ENCODE data around the gene PANX3. TPM values are rescaled to one million over a fixed set of nuclear protein-coding genes. Genes with fewer than 3 reads are reported as not detected.
A peak's percentile ranks its signal among the peaks of the same experiment; 100 is the strongest.

PANX3 gene
- total RNA-seq, 2 donors from 2014 or later: not detected

DNA sequence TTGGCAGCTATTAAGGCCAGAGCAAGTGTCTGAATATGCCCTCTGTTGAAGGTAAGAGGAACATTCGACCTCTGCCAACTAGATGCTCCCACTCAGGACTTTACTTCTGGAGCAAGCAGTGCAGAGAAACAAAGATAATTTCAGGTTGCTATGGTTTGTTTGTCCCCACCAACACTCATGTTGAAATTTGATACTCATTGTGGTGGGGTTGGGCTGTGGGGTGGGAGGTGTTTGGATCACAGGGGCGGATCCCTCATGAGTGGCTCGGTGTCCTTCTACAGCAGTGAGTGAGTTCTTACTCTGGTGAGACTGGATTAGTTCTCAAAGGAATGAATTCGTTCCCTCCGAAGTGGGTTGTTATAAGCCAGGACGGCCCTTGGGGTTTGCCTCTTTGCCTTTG, 29.4 kb upstream of the PANX3 start:
- Histone ChIP-seq H3K9me3 (no peaks in the 10 kb centered on the region), H3K36me3 (no peaks in the 10 kb centered on the region), H3K27me3 (no peaks in the 10 kb centered on the region), H3K4me3 (no peak overlapping the region), H3K4me1 (peaks cover 0 to 6% of the 10 kb centered on the region in 2 donors), H3K27ac (no peak overlapping the region)
- TF ChIP-seq, protein P1, sequence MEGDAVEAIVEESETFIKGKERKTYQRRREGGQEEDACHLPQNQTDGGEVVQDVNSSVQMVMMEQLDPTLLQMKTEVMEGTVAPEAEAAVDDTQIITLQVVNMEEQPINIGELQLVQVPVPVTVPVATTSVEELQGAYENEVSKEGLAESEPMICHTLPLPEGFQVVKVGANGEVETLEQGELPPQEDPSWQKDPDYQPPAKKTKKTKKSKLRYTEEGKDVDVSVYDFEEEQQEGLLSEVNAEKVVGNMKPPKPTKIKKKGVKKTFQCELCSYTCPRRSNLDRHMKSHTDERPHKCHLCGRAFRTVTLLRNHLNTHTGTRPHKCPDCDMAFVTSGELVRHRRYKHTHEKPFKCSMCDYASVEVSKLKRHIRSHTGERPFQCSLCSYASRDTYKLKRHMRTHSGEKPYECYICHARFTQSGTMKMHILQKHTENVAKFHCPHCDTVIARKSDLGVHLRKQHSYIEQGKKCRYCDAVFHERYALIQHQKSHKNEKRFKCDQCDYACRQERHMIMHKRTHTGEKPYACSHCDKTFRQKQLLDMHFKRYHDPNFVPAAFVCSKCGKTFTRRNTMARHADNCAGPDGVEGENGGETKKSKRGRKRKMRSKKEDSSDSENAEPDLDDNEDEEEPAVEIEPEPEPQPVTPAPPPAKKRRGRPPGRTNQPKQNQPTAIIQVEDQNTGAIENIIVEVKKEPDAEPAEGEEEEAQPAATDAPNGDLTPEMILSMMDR (IDR thresholded peaks at IDR 0.05): no peak
- no peak for DNase-seq (ENCODE audit: low spot score)

DNA sequence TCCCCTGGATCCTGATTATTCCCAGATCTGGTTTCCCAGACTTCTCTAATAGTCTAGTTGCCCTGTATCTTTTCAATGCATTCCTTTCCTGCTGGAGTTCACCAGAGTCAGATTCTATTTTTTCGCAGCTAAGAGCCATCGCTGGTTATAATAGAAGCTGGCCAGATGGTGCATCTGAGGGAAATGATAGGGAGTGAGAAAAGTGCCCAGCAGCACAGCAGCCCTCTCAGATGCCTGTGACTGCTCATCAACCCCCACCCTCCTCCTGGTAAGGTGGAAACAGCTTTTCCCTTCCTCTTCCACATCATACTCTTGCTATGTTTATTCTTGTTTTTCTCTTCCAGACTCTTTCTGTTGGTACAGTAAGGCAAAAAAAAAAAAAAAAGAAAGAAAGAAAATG, 28.7 kb upstream of the PANX3 start:
- Histone ChIP-seq H3K4me1 (peaks cover 0 to 5% of the 10 kb centered on the region in 2 donors), H3K36me3 (no peaks in the 10 kb centered on the region), H3K27me3 (no peaks in the 10 kb centered on the region), H3K27ac (no peak overlapping the region), H3K9me3 (no peaks in the 10 kb centered on the region), H3K4me3 (no peak overlapping the region)
- TF ChIP-seq, protein P1 (IDR thresholded peaks at IDR 0.05): no peak
- no peak for DNase-seq (ENCODE audit: low spot score)

DNA sequence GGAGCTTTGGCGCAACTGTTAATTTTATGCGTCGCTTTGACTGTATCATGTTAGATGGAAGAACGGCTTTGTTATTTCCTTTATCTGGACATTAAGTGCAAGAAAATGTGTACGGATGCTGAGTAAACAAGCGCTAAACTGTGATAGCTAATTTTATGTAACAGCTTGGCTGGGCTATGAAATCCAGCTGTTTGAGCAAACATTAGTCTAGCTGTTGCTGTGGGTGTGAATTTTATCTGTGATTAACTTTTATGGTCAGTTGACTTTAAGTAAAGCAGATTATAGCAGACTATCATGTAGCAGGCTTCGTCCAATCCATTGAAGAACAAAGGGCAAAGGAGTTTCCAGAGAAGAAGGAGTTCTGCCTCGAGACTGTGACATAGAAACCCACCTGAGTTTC, 27.4 kb upstream of the PANX3 start:
- Histone ChIP-seq H3K27ac (no peak overlapping the region), H3K9me3 (no peaks in the 10 kb centered on the region), H3K36me3 (no peaks in the 10 kb centered on the region), H3K4me1 (no peaks in the 10 kb centered on the region), H3K4me3 (no peak overlapping the region), H3K27me3 (no peaks in the 10 kb centered on the region)
- DNase-seq (ENCODE audit: low spot score): no peak
- TF ChIP-seq, protein P1 (IDR thresholded peaks at IDR 0.05): no peak

DNA sequence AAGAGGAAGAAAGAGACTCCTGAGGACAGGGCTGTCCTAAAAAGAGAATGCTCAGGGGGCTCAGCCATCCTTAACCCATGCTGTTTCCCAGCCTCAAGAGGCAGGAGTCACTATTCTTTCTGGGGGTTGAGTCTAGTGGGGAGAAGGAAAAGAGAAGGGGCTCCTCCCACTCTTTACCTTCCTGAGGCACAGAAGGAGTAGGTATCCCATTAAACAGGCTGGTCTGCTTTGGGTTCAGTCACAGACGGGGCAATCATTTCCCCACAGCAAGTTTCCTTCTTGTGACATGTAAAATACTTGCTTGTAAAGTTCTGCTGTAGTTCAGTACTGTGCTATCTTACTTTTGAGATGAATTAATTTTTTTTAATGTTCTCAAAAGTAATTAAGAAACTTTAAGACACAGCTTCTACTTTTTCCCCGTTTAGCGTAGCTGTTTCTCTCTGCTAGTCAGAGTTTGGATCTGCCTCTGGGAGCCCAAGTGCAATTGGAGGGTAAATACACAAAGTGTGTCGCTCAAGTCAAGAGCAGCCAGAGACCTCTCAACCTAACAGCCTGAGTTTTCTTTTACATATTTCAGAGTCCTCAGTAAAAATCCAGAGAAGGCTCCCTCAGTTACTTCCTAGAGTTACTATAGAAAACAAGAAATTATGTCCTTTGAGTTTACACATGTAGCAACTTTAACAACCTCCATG, 26.4 kb upstream of the PANX3 start:
- Histone ChIP-seq H3K4me1 (no peaks in the 10 kb centered on the region), H3K27me3 (no peaks in the 10 kb centered on the region), H3K9me3 (no peaks in the 10 kb centered on the region), H3K36me3 (no peaks in the 10 kb centered on the region), H3K27ac (no peak overlapping the region), H3K4me3 (no peak overlapping the region)
- no peak for DNase-seq (ENCODE audit: low spot score)
- TF ChIP-seq, protein P1 (IDR thresholded peaks at IDR 0.05): no peak

DNA sequence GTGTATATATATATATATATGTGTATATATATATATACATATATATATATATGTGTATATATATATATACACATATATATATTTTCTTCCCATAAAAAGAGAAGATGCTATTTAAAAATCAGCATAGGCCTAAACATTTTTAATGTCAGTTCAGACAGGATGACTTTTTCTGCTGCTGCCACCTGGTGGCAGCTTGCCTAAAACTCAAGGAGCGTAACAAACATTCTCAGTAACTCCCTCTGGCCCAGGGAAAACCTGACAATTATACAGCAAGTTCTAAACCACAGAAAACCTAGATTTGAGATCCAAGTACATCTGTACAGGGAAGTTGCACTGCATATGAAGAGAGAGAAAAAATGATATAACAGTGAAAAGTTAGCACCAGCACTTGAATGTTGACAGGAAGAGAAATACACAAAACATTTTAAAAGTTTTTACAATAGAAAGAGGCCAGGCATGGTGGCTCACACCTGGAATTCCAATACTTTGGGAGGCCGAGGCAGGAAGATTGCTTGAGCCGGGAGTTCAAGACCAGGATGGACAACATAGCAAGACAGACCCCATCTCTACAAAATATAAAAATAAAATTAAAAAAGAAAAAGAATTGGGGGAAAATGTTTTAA, 24.9 kb upstream of the PANX3 start:
- Histone ChIP-seq H3K4me3 (no peak overlapping the region), H3K4me1 (no peaks in the 10 kb centered on the region), H3K27ac (no peak overlapping the region), H3K27me3 (no peaks in the 10 kb centered on the region), H3K36me3 (no peaks in the 10 kb centered on the region), H3K9me3 (no peaks in the 10 kb centered on the region)
- peak; percentile 69 for DNase-seq (ENCODE audit: low spot score)
- TF ChIP-seq, protein P1 (IDR thresholded peaks at IDR 0.05): peak; percentile 39 to 68

Data from right atrium auricular region (tissue), 2 donors.